Femur (tissue), 1 donor: ENCODE measurements around the gene RNGTT.
"Not testable (repeated sequence)": the region's sequence is repeated elsewhere in the genome, so short reads cannot be mapped to it uniquely, and the experiment has no call there.

Experiments
- DNase-seq: peaks from one replicate; pipeline ENCODE4 v3.0.0-alpha.2; 2017

RNGTT gene

DNA sequence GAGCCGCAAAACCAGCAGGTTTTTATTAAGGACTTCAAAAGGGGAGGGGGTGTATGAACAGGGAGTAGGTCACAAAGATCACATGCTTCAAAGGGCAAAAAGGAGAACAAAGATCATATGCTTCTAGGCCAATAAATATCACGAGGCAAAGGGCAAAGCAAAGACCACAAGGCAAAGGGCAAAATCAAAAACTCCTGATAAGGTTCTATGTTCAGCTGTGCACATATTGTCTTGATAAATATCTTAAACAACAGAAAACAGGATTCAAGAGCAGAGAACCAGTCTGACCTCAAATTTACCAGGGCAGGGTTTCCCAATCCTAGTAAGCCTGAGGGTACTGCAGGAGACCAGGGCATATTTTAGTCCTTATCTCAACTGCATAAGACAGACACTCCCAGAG lies 5.8 kb upstream of the RNGTT start:
- DNase-seq: not testable (repeated sequence)

GRCh38 chr6:88967891-88968290 lies 4.5 kb upstream of the RNGTT start:
- DNase-seq: no peak

GRCh38 chr6:88965691-88966090 lies 2.3 kb upstream of the RNGTT start:
- DNase-seq: no peak

- DNase-seq: no peak
Observed at GRCh38 chr6:88964509-88964908, 1.1 kb upstream of the RNGTT start.

- DNase-seq: no peak
Observed at GRCh38 chr6:88958842-88959241, 4.6 kb downstream of the RNGTT start.

DNA sequence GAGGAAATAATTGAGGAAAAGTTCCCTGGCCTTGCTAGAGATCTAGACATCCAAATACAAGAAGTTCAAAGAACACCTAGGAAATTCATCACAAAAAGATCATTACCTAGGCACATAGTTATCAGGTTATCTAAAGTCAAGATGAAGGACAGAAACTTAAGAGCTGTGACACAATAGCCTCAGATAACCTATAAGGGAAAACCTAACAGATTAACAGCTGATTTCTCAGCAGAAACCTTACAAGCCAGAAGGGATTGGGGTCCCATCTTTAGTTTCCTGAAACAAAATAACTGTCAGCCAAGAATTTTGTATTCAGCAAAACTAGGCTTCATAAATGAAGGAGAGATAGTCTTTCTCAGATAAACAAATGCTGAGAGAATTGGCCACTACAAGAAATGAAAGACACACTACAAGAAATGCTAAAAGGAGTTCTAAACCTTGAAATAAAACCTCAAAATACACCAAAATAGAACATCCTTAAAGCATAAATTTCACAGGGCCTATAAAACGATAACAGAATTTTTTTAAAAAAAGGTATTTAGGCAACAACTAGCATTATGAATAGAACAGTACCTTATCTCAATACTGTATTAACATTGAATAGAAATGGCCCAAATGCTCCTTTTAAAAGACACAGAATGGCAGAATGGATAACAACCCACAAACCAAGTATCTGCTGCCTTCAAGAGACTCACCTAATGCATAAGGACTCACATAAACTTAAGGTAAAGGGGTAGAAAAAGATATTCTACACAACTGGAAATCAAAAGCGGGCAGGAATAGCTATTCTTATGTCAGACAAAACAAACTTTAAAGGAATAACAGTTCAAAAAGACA lies 9.7 kb downstream of the RNGTT start:
- no peak for DNase-seq

DNA sequence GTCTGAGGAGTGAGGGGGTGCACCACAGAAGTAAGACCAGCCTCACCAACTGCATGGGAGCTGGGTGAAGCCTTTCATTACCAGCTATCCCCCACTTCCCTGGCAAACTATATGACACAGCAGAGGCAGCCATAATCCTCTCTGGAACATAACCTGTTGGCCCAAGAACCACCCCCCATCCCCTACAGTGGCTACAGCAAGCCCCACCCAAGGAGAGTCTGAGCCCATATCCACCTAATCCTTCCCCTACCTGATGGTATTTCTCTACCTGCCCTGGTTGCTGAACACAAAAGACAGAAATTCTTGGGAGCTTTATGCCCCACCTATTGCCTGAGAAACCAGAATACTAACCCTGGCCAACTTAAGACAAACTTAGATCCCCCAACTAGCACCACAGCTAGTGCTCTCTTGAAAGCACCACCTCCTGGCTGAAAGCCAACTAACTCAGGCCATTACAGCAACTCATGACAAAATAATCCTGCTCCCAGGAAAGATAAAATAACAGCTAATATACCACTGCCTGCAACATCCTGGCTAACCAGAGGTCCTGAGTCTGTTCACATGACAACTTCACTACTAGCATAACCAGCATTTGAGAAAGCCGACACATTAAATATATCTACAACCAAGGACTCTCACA lies 11.2 kb downstream of the RNGTT start:
- no peak for DNase-seq

GRCh38 chr6:88945415-88946008 lies 17.9 kb downstream of the RNGTT start:
- DNase-seq: no peak

GRCh38 chr6:88933521-88933920 lies 29.9 kb downstream of the RNGTT start:
- no peak for DNase-seq

GRCh38 chr6:88932019-88932418 lies 31.4 kb downstream of the RNGTT start:
- DNase-seq: not testable (repeated sequence)

GRCh38 chr6:88922775-88923548 lies 40.5 kb downstream of the RNGTT start:
- no peak for DNase-seq

GRCh38 chr6:88921734-88922133 lies 41.7 kb downstream of the RNGTT start:
- DNase-seq: no peak

DNA sequence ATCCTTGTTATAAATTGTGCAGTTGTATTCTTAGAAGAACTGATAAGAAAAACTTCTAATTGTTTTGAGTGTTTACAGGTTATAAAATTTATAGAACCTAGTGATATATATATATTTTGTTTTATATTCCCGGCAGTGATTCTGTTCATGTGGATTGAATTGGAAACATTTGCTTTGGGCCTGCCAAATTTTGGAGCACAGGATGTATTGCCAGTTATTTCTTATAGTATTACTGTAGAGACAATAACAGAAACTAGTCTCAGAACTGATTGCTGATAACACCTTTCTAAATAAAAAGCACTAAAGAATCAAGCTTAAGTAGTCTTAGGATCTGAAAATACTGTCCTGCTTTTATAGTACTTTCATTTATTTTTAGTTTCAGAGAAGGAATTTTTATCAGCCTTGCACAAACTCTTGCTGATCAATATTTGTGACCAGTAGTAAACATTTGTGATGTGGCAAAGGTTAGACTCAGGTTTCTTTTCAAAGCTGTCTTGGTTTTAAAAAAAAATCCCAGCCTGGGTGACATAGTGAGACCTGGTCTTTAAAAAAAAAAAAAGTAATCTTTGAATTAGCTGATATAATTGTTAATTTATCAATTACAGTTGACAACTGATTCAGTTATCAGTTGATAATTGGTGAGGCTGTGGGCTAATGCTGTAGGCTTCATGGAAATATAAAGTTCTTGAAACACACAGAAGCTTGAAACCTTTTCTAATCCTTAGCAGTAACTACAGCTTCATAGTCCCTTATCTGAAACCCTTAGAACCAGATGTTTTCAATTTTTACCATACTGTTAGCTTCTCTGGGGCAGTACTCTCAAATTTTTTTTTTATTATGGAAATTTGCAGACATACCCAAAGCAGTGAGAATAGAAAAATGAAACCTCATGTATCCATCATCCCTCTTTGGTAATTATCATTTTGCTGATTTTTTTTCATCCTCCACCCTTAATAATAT lies 42.4 kb downstream of the RNGTT start:
- DNase-seq: no peak

DNA sequence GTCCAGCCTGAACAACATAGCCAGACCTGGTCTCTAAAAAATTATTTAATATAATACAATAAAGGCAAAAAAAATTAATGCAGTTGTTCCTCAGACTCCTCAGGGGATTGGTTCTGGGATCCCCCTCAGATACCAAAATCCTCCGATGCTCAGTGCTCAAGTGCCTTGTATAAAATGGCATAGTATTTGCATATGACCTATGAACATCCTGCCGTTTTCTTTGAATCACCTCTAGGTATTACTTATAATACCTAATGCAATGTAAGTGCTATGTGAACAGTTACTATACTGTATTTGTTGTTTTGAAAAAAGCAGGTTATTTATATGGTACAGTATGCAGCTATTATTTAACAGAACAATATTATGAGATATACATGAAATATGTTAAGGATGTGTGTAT lies 43.3 kb downstream of the RNGTT start:
- DNase-seq: no peak

GRCh38 chr6:88919032-88919431 lies 44.4 kb downstream of the RNGTT start:
- no peak for DNase-seq

DNA sequence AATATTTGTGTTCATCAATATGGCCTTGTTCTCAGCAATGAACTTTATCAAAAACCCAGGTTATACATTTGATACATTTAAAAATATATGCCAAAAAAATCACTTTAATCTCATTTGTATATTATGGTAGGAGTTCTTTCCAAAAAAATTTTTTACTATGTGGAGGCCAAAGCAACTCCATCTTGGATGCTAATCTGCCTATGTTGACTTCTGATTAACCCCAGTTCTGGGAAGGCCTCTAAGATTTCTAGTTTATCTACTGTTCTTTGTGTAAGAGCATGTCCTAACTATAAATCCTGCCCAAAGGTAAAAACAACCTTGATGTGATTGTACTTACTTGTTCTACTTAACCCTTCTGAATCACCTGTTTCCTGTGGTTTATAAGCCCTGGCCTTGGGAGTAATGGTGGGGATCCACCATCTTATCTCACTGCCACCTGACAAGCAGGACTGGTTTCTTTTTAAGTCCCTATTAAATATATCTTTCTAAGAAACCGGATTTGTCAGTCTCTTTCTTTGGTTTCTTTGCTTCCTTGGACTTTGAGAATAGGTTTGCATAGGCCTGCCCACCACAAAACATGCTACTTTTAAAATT lies 46.7 kb downstream of the RNGTT start:
- DNase-seq: no peak

DNA sequence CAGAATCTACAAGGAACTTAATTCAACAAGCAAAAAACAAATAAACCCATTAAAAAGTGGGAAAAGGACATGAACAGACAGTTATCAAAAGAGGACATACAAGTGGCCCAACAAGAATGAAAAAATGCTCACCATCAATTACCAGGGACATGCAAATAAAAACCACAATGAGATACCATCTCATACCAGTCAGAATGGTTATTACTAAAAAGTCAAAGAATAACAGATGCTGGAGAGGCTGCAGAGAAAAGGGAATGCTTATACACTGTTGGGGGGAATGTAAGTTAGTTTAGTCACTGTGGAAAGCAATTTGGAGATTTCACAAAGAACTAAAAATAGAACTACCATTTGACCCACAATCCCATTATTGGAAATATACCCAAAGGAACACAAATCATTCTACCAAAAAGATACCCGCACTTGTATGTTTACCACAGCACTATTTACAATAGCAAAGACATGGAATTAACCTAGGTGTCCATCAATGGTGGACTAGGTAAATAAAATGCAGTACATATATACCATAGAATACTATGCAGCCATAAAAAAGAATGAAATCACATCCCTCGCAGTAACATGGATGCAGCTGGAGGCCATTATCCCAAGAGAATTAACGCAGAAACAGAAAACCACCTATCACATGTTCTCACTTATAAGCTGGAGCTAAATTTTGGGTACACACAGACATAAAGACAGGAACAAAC lies 48.4 kb downstream of the RNGTT start:
- DNase-seq: no peak

DNA sequence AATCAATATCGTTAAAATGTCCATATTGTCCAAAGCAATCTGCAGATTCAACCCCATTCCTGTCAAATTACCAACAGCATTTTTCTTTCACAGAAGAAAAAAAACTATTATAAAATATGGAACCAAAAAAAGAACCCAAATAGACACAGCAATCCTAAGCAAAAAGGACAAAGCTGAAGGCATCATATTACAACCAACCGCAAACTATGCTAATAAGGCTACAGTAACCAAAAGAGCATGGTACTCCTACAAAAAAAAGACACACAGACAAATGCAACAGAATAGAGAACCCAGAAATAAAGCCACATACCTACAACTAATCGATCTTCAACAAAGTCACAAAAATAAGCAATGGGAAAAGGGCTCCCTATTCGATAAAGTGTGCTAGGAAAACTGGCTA lies 49.2 kb downstream of the RNGTT start:
- DNase-seq: no peak

DNA sequence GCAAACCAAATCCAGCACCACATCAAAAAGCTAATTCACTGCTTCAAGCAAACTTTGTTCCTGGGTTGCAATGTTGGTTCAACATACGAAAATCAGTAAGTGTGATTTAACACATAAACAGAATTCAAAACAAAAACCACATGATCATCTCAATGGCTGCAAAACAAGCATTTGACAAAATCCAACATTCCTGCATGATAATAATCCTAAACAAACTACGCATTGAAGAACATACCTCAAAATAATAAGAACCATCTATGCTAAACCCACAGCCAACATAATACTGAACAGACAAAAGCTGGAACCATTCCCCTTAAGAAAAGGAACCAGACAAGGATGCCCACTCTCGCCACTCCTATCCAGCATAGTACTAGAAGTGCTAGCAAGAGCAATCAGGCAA lies 49.9 kb downstream of the RNGTT start:
- no peak for DNase-seq

GRCh38 chr6:88910922-88911778 lies 52.3 kb downstream of the RNGTT start:
- DNase-seq: no peak
